Activated CD4-positive, alpha-beta memory T cell treated with anti-CD3 and anti-CD28 coated beads for 36 hours (primary cell): ENCODE measurements around the gene PRRC2B. TPM values are rescaled to one million over a fixed set of nuclear protein-coding genes. Genes with fewer than 3 reads are reported as not detected.
A peak's percentile ranks its signal among the peaks of the same experiment; 100 is the strongest.

Experiments
- CTCF ChIA-PET: fragments of 350-600 bp; sonication (Branson Sonifier 250); formaldehyde crosslinking; loops from one replicate; lab custom pipeline; 2021; ENCODE audit warnings: antibody characterized with exemption, inconsistent platforms; lab: Charles Lee
- POLR2A ChIA-PET: fragments of 350-600 bp; sonication (Branson Sonifier 250); formaldehyde crosslinking; loops from one replicate; lab custom pipeline; 2021; ENCODE audit warnings: antibody characterized with exemption; lab: Charles Lee
- DNase-seq: peaks from one replicate; pipeline ENCODE4 v3.0.0-alpha.2; 2020
- H3K27ac Mint-ChIP-seq: one replicate; pipeline ENCODE4 v1.8.0; 2021; ENCODE audit warnings: mixed read lengths
- H3K27me3 Mint-ChIP-seq: one replicate; pipeline ENCODE4 v1.8.0; 2021; ENCODE audit warnings: mixed read lengths
- H3K36me3 Mint-ChIP-seq: one replicate; pipeline ENCODE4 v1.8.0; 2021; ENCODE audit warnings: mixed read lengths
- H3K4me1 Mint-ChIP-seq: one replicate; pipeline ENCODE4 v1.8.0; 2021; ENCODE audit warnings: low read depth, mixed read lengths
- H3K4me3 Mint-ChIP-seq: one replicate; pipeline ENCODE4 v1.8.0; 2021; ENCODE audit warnings: mild to moderate bottlenecking, mixed read lengths
- H3K9me3 Mint-ChIP-seq: one replicate; pipeline ENCODE4 v1.8.0; 2021; ENCODE audit warnings: mixed read lengths
- intact Hi-C: fragments of 100-400 bp; cut with micrococcal nuclease; formaldehyde crosslinking; loops from one replicate; pipeline ENCODE4 v1.15.1; 2023
- total RNA-seq, 2 experiments: library from RNA; stranded (reverse); gene quantifications; one replicate each; pipeline ENCODE4 v1.2.3, GENCODE V29; 2021

The PRRC2B gene
- total RNA-seq, 2 experiments from 2014 or later: 127 to 135 TPM

DNA sequence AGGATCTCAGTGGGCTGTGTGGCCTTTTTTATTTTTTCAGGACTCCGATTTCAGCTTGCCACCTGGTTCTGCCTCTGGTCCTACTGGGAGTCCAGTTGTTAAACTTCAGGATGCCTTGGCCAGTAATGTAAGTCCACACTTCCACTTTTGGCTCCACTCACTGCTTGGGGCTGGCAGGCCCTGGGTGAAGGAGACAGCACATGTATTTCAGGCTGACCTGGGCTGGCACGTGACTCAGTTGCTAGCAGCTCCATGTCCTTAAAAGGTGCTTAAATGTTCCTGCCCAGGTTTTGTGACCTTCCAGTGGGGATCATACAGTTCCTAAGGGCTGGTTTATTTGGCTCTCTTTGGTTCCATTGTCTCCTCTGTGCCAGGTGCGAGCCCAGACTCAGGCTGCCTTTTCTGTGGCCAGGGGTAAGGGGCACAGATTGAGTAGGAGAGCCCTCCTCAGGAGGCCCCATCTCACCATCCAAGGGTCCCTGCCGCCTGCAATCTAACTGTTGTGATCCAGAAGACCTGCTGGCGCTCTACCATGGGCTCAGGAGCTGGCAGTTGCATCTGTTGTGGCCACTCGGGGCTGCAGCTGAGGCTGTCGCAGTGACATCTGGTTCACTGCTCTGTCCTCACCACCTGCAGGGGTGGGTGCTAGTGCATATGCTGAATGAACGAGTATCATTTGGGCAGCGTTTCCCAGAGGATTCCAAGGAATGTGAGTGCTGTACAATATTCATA, 89.6 kb downstream of the PRRC2B start:
- no peak for DNase-seq
- ChIA-PET CTCF (no interaction called here), POLR2A (no interaction called here)
- H3K27me3 Mint-ChIP-seq: no peaks in the 10 kb centered on the region
- no peak overlapping the region for H3K4me3 Mint-ChIP-seq
- peaks cover 36% of the 10 kb centered on the region for H3K36me3 Mint-ChIP-seq
- intact Hi-C loops: no loop called here
- no peak overlapping the region for H3K27ac Mint-ChIP-seq
- H3K9me3 Mint-ChIP-seq: no peaks in the 10 kb centered on the region
- peaks cover 9% of the 10 kb centered on the region for H3K4me1 Mint-ChIP-seq

DNA sequence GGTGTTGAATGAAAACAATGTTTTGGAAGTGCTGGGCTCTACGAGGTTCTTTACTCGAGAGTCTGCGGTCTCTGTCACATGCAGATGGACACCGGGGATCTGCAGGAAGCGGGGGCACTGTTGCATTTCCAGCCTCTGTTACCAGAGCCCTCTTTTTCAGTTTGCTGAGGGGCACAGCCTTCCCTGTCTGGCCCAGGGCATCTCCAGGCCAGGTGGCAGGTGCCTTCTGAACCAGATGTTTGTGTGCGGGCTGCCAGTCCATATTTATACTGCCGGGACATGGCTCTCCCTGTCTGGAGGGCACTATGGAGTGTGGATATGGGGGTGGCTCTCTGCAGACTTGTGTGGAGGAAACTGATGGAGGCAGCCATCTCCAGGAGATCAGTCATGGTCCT, 90.2 kb downstream of the PRRC2B start:
- no peak overlapping the region for H3K27ac Mint-ChIP-seq
- H3K36me3 Mint-ChIP-seq: peaks cover 40% of the 10 kb centered on the region
- peaks cover 9% of the 10 kb centered on the region for H3K4me1 Mint-ChIP-seq
- no peaks in the 10 kb centered on the region for H3K27me3 Mint-ChIP-seq
- intact Hi-C loops: no loop called here
- CTCF ChIA-PET: no interaction called here
- DNase-seq: no peak
- POLR2A ChIA-PET: no interaction called here
- no peak overlapping the region for H3K4me3 Mint-ChIP-seq
- no peaks in the 10 kb centered on the region for H3K9me3 Mint-ChIP-seq

- no peak for DNase-seq
- Mint-ChIP-seq H3K36me3 (peaks cover 39% of the 10 kb centered on the region), H3K4me1 (peaks cover 4% of the 10 kb centered on the region), H3K27me3 (no peaks in the 10 kb centered on the region), H3K9me3 (no peaks in the 10 kb centered on the region), H3K27ac (no peak overlapping the region), H3K4me3 (no peak overlapping the region)
- POLR2A ChIA-PET: no interaction called here
- CTCF ChIA-PET: interaction anchor here (0.7 kb wide), 1 partner anchor 686 kb away, joined by 3 read pairs; no protein-coding TSS in a partner anchor
- intact Hi-C loops: no loop called here
Measured at GRCh38 chr9:131484560-131485185, 90.8 kb downstream of the PRRC2B start.

DNA sequence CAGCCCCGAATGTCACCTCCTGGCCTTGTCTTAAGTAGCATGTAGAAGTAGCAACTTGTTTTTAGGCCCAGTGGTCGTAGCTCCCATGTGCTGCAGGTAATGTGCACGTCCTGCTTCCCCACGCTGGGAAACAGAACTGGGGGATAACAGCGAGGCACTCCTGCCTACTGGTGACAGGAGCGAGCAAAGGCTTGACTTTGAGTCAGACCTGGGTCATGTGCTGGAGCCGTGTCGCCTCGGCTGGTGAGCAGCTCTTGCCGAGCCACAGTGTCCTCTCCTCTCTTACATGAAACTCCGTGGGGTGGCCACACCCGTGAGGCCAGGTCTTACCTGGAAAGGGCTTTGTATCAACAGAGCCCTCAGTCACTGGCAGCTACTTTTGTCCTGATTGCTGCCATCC, 91.3 kb downstream of the PRRC2B start:
- intact Hi-C loops: no loop called here
- H3K4me1 Mint-ChIP-seq: peaks cover under 1% of the 10 kb centered on the region
- POLR2A ChIA-PET: no interaction called here

GRCh38 chr9:131485728-131486422, 92.0 kb downstream of the PRRC2B start:
- no peaks in the 10 kb centered on the region for H3K4me1 Mint-ChIP-seq
- H3K4me3 Mint-ChIP-seq: no peak overlapping the region
- peaks cover 44% of the 10 kb centered on the region for H3K36me3 Mint-ChIP-seq
- CTCF ChIA-PET: no interaction called here
- no peaks in the 10 kb centered on the region for H3K27me3 Mint-ChIP-seq
- no peak for DNase-seq
- no peak overlapping the region for H3K27ac Mint-ChIP-seq
- intact Hi-C loops: no loop called here
- POLR2A ChIA-PET: no interaction called here
- H3K9me3 Mint-ChIP-seq: no peaks in the 10 kb centered on the region

More for the DNA sequence above, 91.3 kb downstream of the PRRC2B start:
- no peak for DNase-seq
- H3K27ac Mint-ChIP-seq: no peak overlapping the region
- peaks cover 42% of the 10 kb centered on the region for H3K36me3 Mint-ChIP-seq
- no peak overlapping the region for H3K4me3 Mint-ChIP-seq
- CTCF ChIA-PET: no interaction called here
- H3K9me3 Mint-ChIP-seq: no peaks in the 10 kb centered on the region
- H3K27me3 Mint-ChIP-seq: no peaks in the 10 kb centered on the region

- intact Hi-C loops: no loop called here
- no peak overlapping the region for H3K27ac Mint-ChIP-seq
Measured at GRCh38 chr9:131487001-131487400, 93.1 kb downstream of the PRRC2B start.

DNA sequence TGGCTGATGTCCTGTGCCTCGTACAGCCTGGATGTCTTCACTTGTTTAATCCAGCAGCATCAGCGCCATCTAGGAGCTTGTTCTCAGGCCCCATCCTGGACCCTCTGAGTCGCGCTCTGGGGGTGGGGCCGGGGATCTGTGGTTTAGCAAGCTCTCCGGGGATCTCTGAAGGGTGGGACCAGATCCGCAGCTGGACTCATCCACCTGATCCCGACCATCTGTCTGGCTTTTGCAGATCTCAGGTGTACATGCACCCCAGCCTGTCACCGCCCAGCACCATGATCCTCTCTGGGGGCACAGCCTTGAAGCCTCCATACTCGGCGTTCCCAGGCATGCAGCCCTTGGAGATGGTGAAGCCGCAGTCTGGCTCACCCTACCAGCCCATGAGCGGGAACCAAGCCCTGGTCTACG, 93.7 kb downstream of the PRRC2B start:
- Mint-ChIP-seq H3K27me3 (no peaks in the 10 kb centered on the region), H3K9me3 (no peaks in the 10 kb centered on the region), H3K4me1 (no peaks in the 10 kb centered on the region), H3K4me3 (no peak overlapping the region), H3K27ac (no peak overlapping the region), H3K36me3 (peaks cover 50% of the 10 kb centered on the region)
- intact Hi-C loops: no loop called here
- ChIA-PET CTCF (interaction anchor here (1.1 kb wide), 1 partner anchor 151 kb away, joined by 3 read pairs; no protein-coding TSS in a partner anchor), POLR2A (no interaction called here)
- no peak for DNase-seq

More at GRCh38 chr9:131487001-131487400, 93.1 kb downstream of the PRRC2B start:
- Mint-ChIP-seq H3K4me3 (no peak overlapping the region), H3K4me1 (no peaks in the 10 kb centered on the region), H3K27me3 (no peaks in the 10 kb centered on the region), H3K9me3 (no peaks in the 10 kb centered on the region), H3K36me3 (peaks cover 51% of the 10 kb centered on the region)
- ChIA-PET CTCF (interaction anchor here (1.0 to 1.1 kb wide), 2 partner anchors 9 to 151 kb away, joined by 3 read pairs; no protein-coding TSS in a partner anchor), POLR2A (no interaction called here)
- no peak for DNase-seq

DNA sequence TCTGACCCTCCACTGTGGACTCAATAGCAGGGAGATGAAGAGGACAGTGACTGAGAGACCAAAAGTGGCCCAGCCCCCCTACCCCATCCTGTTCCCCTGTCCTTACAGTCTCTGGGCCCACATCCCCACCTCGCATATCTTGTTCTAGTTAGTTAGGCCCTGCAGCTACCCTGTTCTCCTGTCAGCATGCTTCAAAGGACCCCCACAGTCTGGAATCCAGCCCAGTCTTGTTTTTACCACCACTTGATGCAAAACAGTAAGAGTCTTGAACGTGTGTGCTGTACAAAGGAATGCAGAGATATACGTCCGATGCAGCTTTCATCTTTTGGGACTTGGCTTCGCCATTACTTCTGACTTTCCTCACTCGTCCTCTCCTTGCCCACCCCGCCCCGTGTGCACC, 96.6 kb downstream of the PRRC2B start:
- CTCF ChIA-PET: no interaction called here
- H3K4me3 Mint-ChIP-seq: no peak overlapping the region
- H3K36me3 Mint-ChIP-seq: peaks cover 61% of the 10 kb centered on the region
- intact Hi-C loops: no loop called here
- H3K27me3 Mint-ChIP-seq: no peaks in the 10 kb centered on the region
- no peaks in the 10 kb centered on the region for H3K9me3 Mint-ChIP-seq
- POLR2A ChIA-PET: no interaction called here
- H3K4me1 Mint-ChIP-seq: no peaks in the 10 kb centered on the region
- no peak overlapping the region for H3K27ac Mint-ChIP-seq
- DNase-seq: no peak

DNA sequence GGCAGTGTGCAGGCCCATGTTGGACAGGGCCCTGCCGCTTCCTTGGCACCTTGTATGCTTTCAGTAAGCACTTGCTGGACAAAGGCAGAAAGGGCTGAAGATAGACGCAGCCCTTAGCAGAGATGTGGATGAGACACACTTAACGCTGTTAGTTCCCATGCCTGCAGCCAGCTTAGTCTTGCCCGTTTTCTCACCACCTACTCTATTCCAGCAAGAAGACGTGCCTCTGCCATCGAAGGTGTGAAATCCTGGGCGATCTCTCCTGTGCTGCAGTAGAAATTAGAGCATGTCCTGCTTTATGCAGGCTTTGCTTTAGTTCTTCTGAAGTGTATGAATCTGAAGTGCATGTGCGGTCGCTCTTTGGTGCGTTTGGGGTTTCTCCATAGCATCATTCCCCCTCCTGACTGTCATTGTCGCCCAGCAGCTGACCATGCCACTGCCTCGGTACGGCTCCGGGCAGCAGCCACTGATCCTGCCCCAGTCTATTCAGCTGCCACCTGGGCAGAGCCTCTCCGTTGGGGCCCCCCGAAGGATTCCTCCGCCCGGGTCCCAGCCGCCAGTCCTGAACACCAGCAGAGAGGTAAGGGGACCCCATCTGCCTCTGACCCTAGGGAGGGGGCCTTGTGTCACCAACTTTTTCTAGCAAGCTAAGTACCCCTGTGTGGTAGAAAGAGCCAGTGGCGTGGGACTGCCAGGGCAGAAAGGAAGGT, 97.3 kb downstream of the PRRC2B start:
- no peak overlapping the region for H3K27ac Mint-ChIP-seq
- intact Hi-C loops: no loop called here
- H3K36me3 Mint-ChIP-seq: peaks cover 56% of the 10 kb centered on the region
- DNase-seq: no peak
- H3K4me3 Mint-ChIP-seq: no peak overlapping the region
- CTCF ChIA-PET: interaction anchor here (1.0 kb wide), 1 partner anchor 11 kb away, joined by 3 read pairs; no protein-coding TSS in a partner anchor
- no peaks in the 10 kb centered on the region for H3K27me3 Mint-ChIP-seq
- H3K9me3 Mint-ChIP-seq: no peaks in the 10 kb centered on the region
- no peaks in the 10 kb centered on the region for H3K4me1 Mint-ChIP-seq
- POLR2A ChIA-PET: interaction anchor here (0.6 kb wide), 1 partner anchor 120 kb away, joined by 5 read pairs; no protein-coding TSS in a partner anchor

DNA sequence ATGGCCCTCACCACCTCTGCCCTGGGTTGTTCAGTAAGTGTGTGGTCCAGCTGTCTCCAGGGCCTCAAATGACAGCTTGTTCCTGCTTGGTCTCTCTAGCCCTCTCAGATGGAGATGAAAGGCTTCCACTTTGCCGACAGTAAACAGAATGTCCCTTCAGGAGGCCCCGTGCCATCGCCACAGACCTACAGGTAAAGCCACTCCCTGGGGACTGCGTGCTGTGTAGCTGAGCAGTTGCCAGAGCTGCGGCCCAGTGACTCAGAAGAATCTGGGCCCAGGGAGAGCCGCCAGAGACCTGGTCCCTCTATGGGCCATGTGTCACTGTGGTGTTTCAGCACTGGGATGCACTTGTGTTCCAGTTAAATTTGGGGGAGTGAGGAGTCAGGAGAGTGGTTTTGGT, 98.2 kb downstream of the PRRC2B start:
- intact Hi-C loops: no loop called here
- POLR2A ChIA-PET: no interaction called here
- DNase-seq: no peak
- CTCF ChIA-PET: interaction anchor here (1.0 kb wide), 1 partner anchor 12 kb away, joined by 3 read pairs; no protein-coding TSS in a partner anchor
- no peaks in the 10 kb centered on the region for H3K27me3 Mint-ChIP-seq
- H3K4me1 Mint-ChIP-seq: no peaks in the 10 kb centered on the region
- H3K27ac Mint-ChIP-seq: peak overlapping the region; percentile 64
- H3K4me3 Mint-ChIP-seq: no peak overlapping the region
- H3K36me3 Mint-ChIP-seq: peaks cover 54% of the 10 kb centered on the region
- H3K9me3 Mint-ChIP-seq: no peaks in the 10 kb centered on the region

DNA sequence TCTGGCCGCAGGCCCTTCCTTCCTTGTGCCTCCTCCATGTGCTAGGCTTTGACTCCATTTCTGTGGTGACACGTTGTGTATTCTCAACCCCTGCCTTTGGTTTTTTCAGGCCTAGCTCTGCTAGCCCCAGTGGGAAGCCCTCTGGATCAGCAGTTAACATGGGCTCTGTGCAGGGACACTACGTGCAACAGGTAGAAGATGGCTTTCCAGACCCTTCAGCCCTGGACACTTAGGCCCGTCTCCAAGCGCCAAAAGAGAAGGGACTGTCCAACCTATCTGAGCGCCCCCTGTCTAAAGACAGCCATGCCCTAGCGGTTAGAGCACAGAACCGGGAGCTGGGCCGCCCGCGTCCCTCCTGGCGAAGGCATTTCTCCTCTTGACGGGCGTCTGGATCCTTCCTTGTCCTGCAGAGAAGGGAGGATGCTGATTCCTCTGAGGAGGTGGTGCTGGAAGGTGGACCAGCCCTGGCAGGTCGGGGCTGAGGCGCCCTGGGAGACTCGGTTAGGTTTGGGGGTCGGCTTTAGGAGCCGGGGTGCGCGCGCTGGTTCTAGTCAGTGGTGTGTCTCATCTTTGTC, 100.5 kb downstream of the PRRC2B start:
- DNase-seq: no peak
- H3K36me3 Mint-ChIP-seq: peaks cover 38% of the 10 kb centered on the region
- intact Hi-C loops: no loop called here
- no peaks in the 10 kb centered on the region for H3K9me3 Mint-ChIP-seq
- no peak overlapping the region for H3K27ac Mint-ChIP-seq
- no peaks in the 10 kb centered on the region for H3K27me3 Mint-ChIP-seq
- ChIA-PET POLR2A (no interaction called here), CTCF (interaction anchor here (1.8 to 1.9 kb wide), 2 partner anchors 16 to 246 kb away, joined by 5 read pairs; no protein-coding TSS in a partner anchor)
- no peak overlapping the region for H3K4me3 Mint-ChIP-seq
- peaks cover 6% of the 10 kb centered on the region for H3K4me1 Mint-ChIP-seq
